PC-9 (cell line): Measurements from ENCODE around the gene BAZ1B.

Experiments used
- EZH2 ChIP-seq: fragments of 200-600 bp; sonication (generic); IDR thresholded peaks from 2 replicates; pipeline ENCODE4 v1.8.0; 2017; ENCODE audit warnings: antibody characterized with exemption, low read depth
- TF ChIP-seq, protein P1 (sequence below): fragments of 200-600 bp; sonication (generic); conservative IDR thresholded peaks from 2 replicates; pipeline ENCODE4 v1.6.1; 2017; ENCODE audit warnings: mixed run types, antibody characterized with exemption, mild to moderate bottlenecking, moderate library complexity

DNA sequence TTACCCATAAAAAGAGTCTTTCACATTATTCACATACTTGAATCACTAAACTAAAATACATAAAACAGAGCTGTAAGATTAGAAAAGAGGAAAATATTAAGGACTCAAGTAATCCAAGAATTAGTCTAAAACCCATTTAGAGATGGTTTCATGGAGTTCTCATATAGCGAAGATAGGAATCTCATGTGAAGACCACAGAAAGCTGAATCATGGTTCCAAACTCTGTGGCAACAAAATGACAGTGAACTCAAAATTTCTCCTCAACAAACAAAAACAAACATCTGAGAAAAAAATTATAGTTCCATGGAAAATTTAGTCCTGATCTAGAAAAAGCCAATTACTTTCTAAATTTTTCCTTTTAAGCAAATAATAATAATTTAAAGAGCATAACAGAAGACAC is 34.6 kb downstream of the BAZ1B start:
- no peak for TF ChIP-seq EZH2
- TF ChIP-seq, protein P1, sequence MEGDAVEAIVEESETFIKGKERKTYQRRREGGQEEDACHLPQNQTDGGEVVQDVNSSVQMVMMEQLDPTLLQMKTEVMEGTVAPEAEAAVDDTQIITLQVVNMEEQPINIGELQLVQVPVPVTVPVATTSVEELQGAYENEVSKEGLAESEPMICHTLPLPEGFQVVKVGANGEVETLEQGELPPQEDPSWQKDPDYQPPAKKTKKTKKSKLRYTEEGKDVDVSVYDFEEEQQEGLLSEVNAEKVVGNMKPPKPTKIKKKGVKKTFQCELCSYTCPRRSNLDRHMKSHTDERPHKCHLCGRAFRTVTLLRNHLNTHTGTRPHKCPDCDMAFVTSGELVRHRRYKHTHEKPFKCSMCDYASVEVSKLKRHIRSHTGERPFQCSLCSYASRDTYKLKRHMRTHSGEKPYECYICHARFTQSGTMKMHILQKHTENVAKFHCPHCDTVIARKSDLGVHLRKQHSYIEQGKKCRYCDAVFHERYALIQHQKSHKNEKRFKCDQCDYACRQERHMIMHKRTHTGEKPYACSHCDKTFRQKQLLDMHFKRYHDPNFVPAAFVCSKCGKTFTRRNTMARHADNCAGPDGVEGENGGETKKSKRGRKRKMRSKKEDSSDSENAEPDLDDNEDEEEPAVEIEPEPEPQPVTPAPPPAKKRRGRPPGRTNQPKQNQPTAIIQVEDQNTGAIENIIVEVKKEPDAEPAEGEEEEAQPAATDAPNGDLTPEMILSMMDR = no peak
